Smooth muscle cell (in vitro differentiated cells): ENCODE data around the gene EEIG1. TPM values are rescaled to one million over a fixed set of nuclear protein-coding genes. Genes with fewer than 3 reads are reported as not detected.

ENCODE experiments used
- DNase-seq: peaks from one replicate; lab custom pipeline; 2025; ENCODE audit not compliant: unreplicated experiment; lab: John Stamatoyannopoulos, UW
- H2AFZ ChIP-seq: fragments of 200-600 bp; sonication (generic); 2 replicates; pipeline ENCODE4 v1.6.0; 2016; ENCODE audit warnings: antibody characterized with exemption, low read depth, mild to moderate bottlenecking
- H3F3A ChIP-seq: fragments of 200-600 bp; sonication (generic); 2 replicates; pipeline ENCODE4 v1.6.0; 2017; ENCODE audit warnings: antibody characterized with exemption, low read depth
- H3K27ac ChIP-seq: fragments of 200-600 bp; sonication (generic); 2 replicates; pipeline ENCODE4 v1.5.1; 2016; ENCODE audit warnings: low read depth, mild to moderate bottlenecking
- H3K27me3 ChIP-seq: fragments of 200-600 bp; sonication (generic); 2 replicates; pipeline ENCODE4 v1.6.1; 2016; ENCODE audit warnings: low read depth, mild to moderate bottlenecking
- H3K36me3 ChIP-seq: fragments of 200-600 bp; sonication (generic); 2 replicates; pipeline ENCODE4 v1.5.1; 2016; ENCODE audit warnings: low read depth
- H3K4me1 ChIP-seq: fragments of 200-600 bp; sonication (generic); 2 replicates; pipeline ENCODE4 v1.5.1; 2016; ENCODE audit warnings: low read depth
- H3K4me2 ChIP-seq: fragments of 200-600 bp; sonication (generic); 2 replicates; pipeline ENCODE4 v1.6.0; 2016; ENCODE audit warnings: mild to moderate bottlenecking
- H3K4me3 ChIP-seq: fragments of 200-600 bp; sonication (generic); 2 replicates; pipeline ENCODE4 v1.5.1; 2016; ENCODE audit warnings: mild to moderate bottlenecking
- H3K79me2 ChIP-seq: fragments of 200-600 bp; sonication (generic); 2 replicates; pipeline ENCODE4 v1.6.0; 2016; ENCODE audit warnings: low read depth, mild to moderate bottlenecking
- H3K9ac ChIP-seq: fragments of 200-600 bp; sonication (generic); 2 replicates; pipeline ENCODE4 v1.6.0; 2016; ENCODE audit warnings: low read depth
- H3K9me3 ChIP-seq: fragments of 200-600 bp; sonication (generic); replicated peaks from 2 replicates; pipeline ENCODE4 v1.5.1; 2016; ENCODE audit warnings: low read depth
- H4K20me1 ChIP-seq: fragments of 200-600 bp; sonication (generic); 2 replicates; pipeline ENCODE4 v1.6.0; 2016; ENCODE audit warnings: low read depth
- CTCF ChIP-seq: fragments of 200-600 bp; sonication (generic); IDR thresholded peaks from 2 replicates; pipeline ENCODE4 v1.5.1; 2017; ENCODE audit warnings: borderline replicate concordance, mild to moderate bottlenecking, antibody characterized with exemption; ENCODE audit not compliant: insufficient read depth, poor library complexity, severe bottlenecking
- WGBS: methylation state at CpG from one replicate; pipeline ENCODE4 v1.1.7; 2016; ENCODE audit warnings: low lambda C conversion rate; 5-methylcytosine and 5-hydroxymethylcytosine counted together
- polyA plus RNA-seq: library from polyadenylated mRNA; unstranded; fragments of >200 nt; fragmentation: Nextera tagmentation; extraction: Ambion mirVana; gene quantifications from 2 replicates; pipeline ENCODE4 v1.2.1, GENCODE V29; 2016
- total RNA-seq: library from RNA; depleted of rRNA; stranded (reverse); fragments of >200 nt; gene quantifications from 2 replicates; pipeline ENCODE4 v1.2.3, GENCODE V29; 2014

The EEIG1 gene
- total and polyA plus RNA-seq, 2 experiments from 2014 or later = 9.2 to 18.1 TPM

GRCh38 chr9:127935765-127936221 lies 45.0 kb downstream of the EEIG1 start:
- Histone ChIP-seq H3K9ac (no peak overlapping the region), H3K4me1 (peaks cover 14% of the 10 kb centered on the region), H3K27ac (peak overlapping the region; percentile 17), H3F3A (peaks cover 6% of the 10 kb centered on the region), H2AFZ (no peak overlapping the region), H3K27me3 (no peaks in the 10 kb centered on the region), H4K20me1 (peaks cover 13% of the 10 kb centered on the region), H3K36me3 (no peaks in the 10 kb centered on the region), H3K9me3 (no peaks in the 10 kb centered on the region), H3K79me2 (peaks cover 21% of the 10 kb centered on the region), H3K4me2 (peak overlapping the region; percentile 96), H3K4me3 (no peak overlapping the region)
- DNase-seq = no peak
- WGBS = 44% methylated on average over 4 of the region's 4 CpGs
- no peak for TF ChIP-seq CTCF

DNA sequence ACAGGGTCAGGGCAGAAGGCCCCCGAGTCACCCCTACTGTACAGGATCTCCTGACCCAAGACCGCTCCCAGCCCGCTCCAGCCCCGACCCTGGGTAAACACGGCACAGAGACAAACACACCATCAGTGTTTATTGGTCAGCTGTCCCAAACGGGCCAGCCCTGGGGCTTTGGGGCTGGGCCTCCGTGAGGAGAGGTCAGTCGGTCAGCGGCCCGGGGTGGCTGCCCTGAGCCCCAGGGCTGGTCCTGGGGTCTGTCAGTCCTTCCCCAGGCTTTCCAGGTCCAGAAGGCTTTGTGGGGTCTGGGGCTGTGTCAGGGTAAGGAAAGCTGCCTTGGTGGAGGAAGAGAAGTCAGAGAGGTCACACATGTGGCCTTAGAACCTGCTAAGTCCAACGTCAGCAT lies 45.8 kb downstream of the EEIG1 start:
- no peak for TF ChIP-seq CTCF
- 87% methylated on average over 11 of the region's 11 CpGs for WGBS
- no peak overlapping the region for H3K27ac ChIP-seq

DNA sequence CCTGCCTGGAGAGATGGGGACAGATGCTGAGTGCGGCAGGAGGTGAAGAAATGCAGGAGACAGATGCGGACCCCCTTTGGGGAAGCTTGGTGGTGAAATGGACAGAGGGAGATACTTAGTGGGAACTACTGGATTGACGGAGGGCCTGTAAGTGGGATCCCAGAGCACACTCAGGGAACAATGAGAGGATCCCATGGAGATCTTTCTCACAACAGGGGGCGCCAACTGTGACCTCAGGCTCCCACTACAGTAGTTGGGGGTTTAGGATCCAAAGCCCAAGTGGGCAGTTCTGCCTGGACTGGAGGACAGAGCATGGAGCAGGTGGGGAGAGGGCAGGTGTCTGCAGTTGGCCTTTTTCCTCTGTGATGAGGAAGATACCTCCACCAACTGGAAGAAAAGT lies 46.5 kb downstream of the EEIG1 start:
- no peak overlapping the region for H3K9ac ChIP-seq
- H3K36me3 ChIP-seq = no peaks in the 10 kb centered on the region
- H3K27ac ChIP-seq = no peak overlapping the region
- 89% methylated on average over 4 of the region's 4 CpGs for WGBS
- H3F3A ChIP-seq = peaks cover 6% of the 10 kb centered on the region
- H3K4me2 ChIP-seq = no peak overlapping the region
- no peak for TF ChIP-seq CTCF
- H3K4me1 ChIP-seq = peaks cover 19% of the 10 kb centered on the region
- H3K79me2 ChIP-seq = peaks cover 21% of the 10 kb centered on the region
- DNase-seq = no peak
- H4K20me1 ChIP-seq = peaks cover 13% of the 10 kb centered on the region
- H3K9me3 ChIP-seq = no peaks in the 10 kb centered on the region
- no peaks in the 10 kb centered on the region for H3K27me3 ChIP-seq
- H3K4me3 ChIP-seq = no peak overlapping the region
- no peak overlapping the region for H2AFZ ChIP-seq

More for the DNA sequence above, 45.8 kb downstream of the EEIG1 start:
- Histone ChIP-seq H3K36me3 (no peaks in the 10 kb centered on the region), H3K4me1 (peaks cover 18% of the 10 kb centered on the region), H3K9me3 (no peaks in the 10 kb centered on the region), H3K4me3 (no peak overlapping the region), H2AFZ (no peak overlapping the region), H3K27me3 (no peaks in the 10 kb centered on the region), H4K20me1 (peaks cover 13% of the 10 kb centered on the region), H3K4me2 (no peak overlapping the region), H3K79me2 (peaks cover 21% of the 10 kb centered on the region), H3F3A (peaks cover 6% of the 10 kb centered on the region), H3K9ac (no peak overlapping the region)
- no peak for DNase-seq

DNA sequence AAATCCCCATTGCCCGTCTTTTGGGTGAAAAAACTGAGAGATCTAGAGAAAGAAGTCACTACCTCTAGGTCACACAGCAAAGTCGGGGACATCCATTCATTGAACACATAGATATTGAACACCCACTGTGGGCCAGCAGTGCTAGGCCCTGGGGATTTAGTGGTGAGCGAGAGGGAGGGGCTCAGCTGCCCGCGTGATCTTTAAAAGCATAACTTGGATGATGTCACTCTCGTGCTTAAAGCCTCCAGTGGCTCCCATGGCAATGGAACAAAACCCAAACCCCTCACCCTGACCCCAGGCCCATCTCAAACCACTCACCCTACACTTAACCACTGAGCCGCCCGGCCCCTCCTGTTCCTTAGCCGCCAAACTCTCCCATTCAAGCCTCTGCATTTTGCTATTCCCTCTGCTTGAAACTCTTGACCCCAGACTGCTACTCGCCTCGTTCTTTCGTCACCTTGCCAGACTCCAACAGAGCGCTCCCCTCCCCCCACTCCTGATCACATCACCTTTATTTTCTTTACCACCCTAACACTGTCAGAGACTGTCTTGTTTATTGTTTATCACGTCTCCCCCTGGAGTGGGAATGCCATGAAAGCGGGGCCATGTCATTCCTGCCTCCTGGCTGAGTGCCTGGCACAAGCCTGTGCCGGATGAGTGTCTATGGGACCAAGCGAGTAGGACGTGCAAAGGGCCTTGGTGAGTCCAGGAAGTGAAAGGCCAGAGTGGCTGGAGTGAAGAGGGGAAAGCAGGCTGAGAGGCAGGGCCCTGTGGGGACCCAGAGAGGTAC lies 49.5 kb downstream of the EEIG1 start:
- Histone ChIP-seq H3K9me3 (no peaks in the 10 kb centered on the region), H3K9ac (peak overlapping the region; percentile 70), H3K4me3 (peak overlapping the region; percentile 53), H3K36me3 (no peaks in the 10 kb centered on the region), H3K4me2 (peak overlapping the region; percentile 86), H4K20me1 (peaks cover 11% of the 10 kb centered on the region), H3K27ac (peak overlapping the region; percentile 85), H2AFZ (no peak overlapping the region), H3K4me1 (peaks cover 23% of the 10 kb centered on the region), H3K27me3 (peaks cover 18% of the 10 kb centered on the region), H3F3A (peaks cover 6% of the 10 kb centered on the region), H3K79me2 (peaks cover 9% of the 10 kb centered on the region)
- 25% methylated on average over 18 of the region's 18 CpGs for WGBS
- DNase-seq = peak; percentile 51
- TF ChIP-seq CTCF = no peak
